Posterior cingulate gyrus (tissue), 11 donors: ENCODE results near the gene OR8A1.

Experiments
- DNase-seq, 10 donors: peaks; one replicate each; pipeline versions ENCODE4 v3.0.0 to v3.0.0-alpha.2; 2020 to 2021; ENCODE audit warnings: mixed read lengths in 3 of 10
- intact Hi-C: fragments of 100-400 bp; cut with DNase I; formaldehyde crosslinking; loops from one replicate; pipeline ENCODE4 v1.15.1; 2023

Gene OR8A1

DNA sequence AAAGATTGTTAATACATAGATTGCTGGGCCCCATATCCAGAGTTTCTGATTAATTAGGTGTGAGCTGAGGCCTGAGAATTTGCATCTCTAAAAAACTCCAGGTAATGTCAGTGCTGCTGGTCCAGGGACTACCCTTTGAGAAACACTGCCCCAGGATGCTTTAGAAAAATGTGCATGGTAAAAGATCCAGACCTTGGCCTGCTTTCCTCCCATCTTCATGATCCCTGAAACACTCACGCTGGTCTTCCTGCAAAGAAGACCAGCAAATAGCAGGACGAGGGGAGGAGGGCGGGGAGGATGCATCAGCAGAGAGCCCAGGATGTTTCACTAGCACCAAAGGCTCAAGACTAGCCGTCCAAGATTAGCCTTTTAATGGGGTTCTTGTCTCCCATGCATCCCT, at the start of gene OR8A1:
Gene OR8A1 (plus strand): TSS at position 301 of the 400 bp plus-strand sequence. CDS start 123 bp downstream, outside the sequence.
- intact Hi-C loops = no loop called here
- DNase-seq = no peak

DNA sequence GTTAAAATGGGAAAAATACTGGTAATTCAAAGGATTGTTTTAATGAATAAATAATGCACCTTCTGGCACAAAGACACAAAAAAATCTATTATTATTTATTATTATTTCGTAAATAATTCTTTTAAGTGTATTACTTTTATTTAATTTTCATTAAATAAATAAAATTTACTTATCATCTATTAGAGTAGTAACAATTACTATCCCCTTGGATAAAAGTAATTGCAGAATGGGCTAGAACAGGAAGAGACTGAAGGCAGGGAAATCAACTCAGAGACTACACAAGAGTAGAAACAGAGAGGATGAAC, 49.3 kb upstream of the OR8A1 start:
- intact Hi-C loops = no loop called here
- no peak for DNase-seq

GRCh38 chr11:124533626-124534025, 36.2 kb upstream of the OR8A1 start:
- no peak for DNase-seq
- intact Hi-C loops = no loop called here

DNA sequence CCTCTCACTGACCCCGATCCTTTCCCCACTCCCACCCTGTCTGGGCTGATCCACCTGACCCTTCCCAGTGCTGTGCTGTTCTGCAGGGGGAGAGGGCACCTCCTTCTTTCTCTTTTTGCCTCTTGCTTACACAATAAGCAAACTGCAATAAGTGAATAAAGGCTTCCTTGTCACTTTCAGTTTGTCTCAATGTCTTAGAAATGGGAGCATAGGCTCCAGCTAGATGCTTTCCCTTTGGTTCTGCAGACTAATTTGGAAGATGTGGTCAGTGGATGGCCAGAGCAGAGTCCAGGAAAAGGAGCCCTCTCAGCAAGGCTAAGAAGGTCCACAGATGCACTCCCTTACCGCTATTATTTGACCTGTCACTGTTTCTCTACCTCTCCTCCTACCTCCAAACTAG, 35.7 kb upstream of the OR8A1 start:
- no peak for DNase-seq

GRCh38 chr11:124535552-124536232, 34.1 kb upstream of the OR8A1 start:
- DNase-seq = no peak
- intact Hi-C loops = no loop called here

More for the DNA sequence above, 35.7 kb upstream of the OR8A1 start:
- intact Hi-C loops = no loop called here

- intact Hi-C loops = no loop called here
- peak in 7 of 10 donors; percentile 22 to 90 (median 55) for DNase-seq
These were observed 33.3 kb upstream of the OR8A1 start for GRCh38 chr11:124536520-124536919.

DNA sequence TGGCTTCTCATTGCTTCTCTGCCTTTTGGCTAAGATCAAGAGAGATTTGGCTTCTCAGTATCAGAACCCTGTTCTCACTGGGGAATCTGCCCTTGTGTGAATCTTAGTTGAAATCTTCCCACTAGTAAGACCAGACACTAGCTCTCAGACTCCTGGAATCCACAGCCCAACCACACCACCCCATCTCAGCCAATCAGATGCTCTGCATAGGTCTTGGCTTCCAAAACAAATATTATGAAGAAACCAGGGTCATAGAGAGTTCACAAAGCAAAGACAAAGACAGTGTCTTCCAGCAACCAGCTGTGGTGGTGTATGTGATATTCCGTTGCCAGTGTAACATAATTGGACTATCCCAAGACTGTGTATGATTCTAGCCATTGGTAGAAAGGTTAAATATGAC, 31.8 kb upstream of the OR8A1 start:
- intact Hi-C loops = no loop called here
- no peak for DNase-seq

DNA sequence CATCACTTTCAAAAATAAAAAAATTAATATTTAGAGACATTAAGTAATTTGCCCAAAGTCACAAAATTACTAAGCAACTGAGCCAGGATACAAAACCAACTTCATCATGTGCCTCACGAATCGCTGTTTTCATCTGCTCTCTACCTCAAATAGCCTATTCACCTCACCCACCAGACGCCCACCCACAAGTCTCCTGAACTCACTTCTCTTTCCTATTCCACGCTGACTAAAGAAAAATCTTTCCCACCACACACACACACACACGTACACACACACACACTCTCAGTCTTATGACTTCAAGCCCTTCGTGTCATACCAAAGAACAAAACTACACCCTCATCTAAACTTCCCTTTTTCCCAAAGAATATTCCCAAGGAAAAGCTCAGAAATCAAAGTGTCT, 28.6 kb upstream of the OR8A1 start:
- intact Hi-C loops = no loop called here
- no peak for DNase-seq

GRCh38 chr11:124543145-124543544, 26.7 kb upstream of the OR8A1 start:
- intact Hi-C loops = no loop called here
- no peak for DNase-seq

DNA sequence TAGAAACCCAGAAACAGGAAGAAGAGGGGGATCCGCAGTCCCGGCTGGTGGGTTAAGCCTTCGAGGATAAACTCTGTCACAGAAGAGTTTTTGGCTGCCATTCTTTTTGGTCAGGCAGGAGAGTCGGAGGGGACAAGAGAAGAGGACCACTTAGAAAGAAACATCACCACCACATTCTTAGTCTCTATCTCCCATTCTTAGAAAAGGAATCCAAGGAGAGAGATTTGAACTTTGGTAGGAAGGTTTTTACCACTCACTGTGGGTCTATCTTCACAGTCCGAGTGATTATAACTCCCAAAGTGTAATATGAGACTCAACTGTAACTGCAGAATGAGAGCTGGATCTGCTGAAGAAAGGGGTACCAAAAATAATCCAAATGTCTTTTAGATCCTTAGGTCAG, 26.2 kb upstream of the OR8A1 start, which contains the start of gene OR8B12:
Gene OR8B12 (minus strand): TSS at position 101 of the 400 bp plus-strand sequence. CDS start 0 bp downstream, at position 101.
- intact Hi-C loops = no loop called here
- DNase-seq = no peak

DNA sequence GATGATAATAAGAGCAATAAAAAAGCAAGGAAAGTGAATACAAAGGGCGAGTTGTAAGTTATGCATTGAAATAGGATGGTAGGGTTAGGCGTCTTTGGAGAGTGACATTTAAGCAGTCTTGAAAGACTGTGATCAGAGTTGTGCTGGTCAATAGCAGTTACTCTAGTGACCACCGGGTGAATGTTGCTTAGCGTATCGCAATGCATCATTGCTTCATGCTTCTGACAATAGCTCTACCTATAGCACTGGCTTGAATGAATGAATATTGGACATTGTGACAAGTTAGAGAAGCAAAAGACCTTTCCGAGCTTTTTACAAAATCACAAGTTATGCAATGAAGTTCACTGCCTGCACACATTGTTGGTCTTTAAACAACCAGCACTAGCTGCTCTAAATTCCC, 18.6 kb upstream of the OR8A1 start:
- intact Hi-C loops = no loop called here
- DNase-seq = no peak

DNA sequence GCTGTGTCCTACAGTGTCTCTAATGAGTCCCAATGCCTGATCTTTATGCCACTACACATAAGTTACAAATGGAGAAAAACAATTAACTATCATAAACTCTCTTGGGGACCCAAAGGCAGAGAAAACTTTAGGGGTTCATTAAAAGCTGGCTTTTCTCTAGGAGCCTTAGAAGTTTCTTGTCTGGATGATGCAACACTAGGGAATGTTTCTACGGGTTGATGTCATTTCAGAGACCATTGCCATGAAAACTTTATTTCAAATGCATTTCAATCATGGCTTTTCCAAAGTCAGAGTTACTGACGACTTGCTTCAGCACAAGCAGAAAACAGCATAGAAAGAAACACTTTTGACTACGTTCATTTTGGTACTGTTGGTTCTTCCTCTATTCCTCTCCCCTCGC, 17.8 kb upstream of the OR8A1 start:
- intact Hi-C loops = no loop called here
- DNase-seq = no peak

DNA sequence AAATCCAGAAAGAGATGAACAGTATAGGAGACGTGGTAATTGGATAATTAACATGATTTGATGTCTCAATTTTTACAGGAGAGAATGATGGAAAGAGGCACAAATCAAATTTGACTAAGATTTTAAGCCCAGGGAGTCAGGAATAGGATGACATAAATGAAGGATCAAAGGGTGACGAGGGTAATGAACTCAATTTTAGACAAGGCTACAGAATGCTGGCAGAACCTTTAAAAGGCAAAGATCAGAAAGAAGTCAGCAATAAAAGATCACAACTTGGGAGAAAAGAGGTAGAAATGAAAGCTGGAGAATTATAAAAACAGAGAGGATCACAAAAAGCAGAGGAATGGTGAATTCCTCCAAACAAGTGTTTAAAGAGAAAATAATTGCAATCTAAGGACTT, 13.0 kb upstream of the OR8A1 start:
- intact Hi-C loops = no loop called here

GRCh38 chr11:124570160-124570559, 363 bp downstream of the OR8A1 start:
- intact Hi-C loops = no loop called here
- DNase-seq = no peak

More for the DNA sequence above, 13.0 kb upstream of the OR8A1 start:
- no peak for DNase-seq

- peak in 5 of 10 donors; percentile 15 to 84 (median 53) for DNase-seq
- intact Hi-C loops = no loop called here
These were observed 8.1 kb downstream of the OR8A1 start for GRCh38 chr11:124577716-124578427.

DNA sequence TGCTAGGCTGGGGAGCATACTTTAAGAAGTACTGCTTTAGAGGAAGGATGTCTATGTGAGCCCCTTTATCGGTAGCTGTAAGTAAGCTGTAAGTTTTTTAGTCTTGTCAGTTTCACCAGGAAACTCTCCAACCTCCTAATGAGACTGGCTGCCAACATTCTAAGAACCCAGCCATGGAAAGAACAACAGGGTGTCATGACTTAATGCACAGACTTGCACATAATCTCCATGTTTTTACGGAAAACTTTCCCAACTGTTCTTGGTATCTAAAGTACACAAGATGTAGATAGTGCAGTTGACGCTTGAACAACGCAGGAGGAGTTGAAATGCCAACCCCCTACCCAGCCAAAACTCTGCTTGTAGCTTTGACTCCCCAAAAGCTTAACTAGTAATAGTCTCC, 9.0 kb downstream of the OR8A1 start:
- DNase-seq = no peak
- intact Hi-C loops = no loop called here

- intact Hi-C loops = loop anchor here (10.0 kb wide), 1 partner anchor 507 kb away; no protein-coding TSS in a partner anchor
- DNase-seq = no peak
These were observed 12.0 kb downstream of the OR8A1 start for GRCh38 chr11:124581817-124582216.

GRCh38 chr11:124582565-124582964, 12.8 kb downstream of the OR8A1 start:
- peak in 5 of 10 donors; percentile 16 to 84 (median 29) for DNase-seq
- intact Hi-C loops = loop anchor here (10.0 kb wide), 1 partner anchor 508 kb away; no protein-coding TSS in a partner anchor

DNA sequence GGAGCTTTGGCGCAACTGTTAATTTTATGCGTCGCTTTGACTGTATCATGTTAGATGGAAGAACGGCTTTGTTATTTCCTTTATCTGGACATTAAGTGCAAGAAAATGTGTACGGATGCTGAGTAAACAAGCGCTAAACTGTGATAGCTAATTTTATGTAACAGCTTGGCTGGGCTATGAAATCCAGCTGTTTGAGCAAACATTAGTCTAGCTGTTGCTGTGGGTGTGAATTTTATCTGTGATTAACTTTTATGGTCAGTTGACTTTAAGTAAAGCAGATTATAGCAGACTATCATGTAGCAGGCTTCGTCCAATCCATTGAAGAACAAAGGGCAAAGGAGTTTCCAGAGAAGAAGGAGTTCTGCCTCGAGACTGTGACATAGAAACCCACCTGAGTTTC, 14.0 kb downstream of the OR8A1 start:
- DNase-seq = no peak
- intact Hi-C loops = loop anchor here (10.0 kb wide), 1 partner anchor 509 kb away; no protein-coding TSS in a partner anchor

DNA sequence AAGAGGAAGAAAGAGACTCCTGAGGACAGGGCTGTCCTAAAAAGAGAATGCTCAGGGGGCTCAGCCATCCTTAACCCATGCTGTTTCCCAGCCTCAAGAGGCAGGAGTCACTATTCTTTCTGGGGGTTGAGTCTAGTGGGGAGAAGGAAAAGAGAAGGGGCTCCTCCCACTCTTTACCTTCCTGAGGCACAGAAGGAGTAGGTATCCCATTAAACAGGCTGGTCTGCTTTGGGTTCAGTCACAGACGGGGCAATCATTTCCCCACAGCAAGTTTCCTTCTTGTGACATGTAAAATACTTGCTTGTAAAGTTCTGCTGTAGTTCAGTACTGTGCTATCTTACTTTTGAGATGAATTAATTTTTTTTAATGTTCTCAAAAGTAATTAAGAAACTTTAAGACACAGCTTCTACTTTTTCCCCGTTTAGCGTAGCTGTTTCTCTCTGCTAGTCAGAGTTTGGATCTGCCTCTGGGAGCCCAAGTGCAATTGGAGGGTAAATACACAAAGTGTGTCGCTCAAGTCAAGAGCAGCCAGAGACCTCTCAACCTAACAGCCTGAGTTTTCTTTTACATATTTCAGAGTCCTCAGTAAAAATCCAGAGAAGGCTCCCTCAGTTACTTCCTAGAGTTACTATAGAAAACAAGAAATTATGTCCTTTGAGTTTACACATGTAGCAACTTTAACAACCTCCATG, 15.0 kb downstream of the OR8A1 start:
- DNase-seq = no peak
- intact Hi-C loops = loop anchor here (10.0 kb wide), 1 partner anchor 510 kb away; no protein-coding TSS in a partner anchor

GRCh38 chr11:124586238-124586860, 16.6 kb downstream of the OR8A1 start:
- intact Hi-C loops = loop anchor here (2.0 to 10.0 kb wide), 2 partner anchors 172 to 512 kb away; no protein-coding TSS in a partner anchor
- DNase-seq = peak in 9 of 10 donors; percentile 19 to 94 (median 62)
